GM19193 (cell line): ENCODE results near the gene RHBDL3.

Source experiments
- POLR2A ChIP-seq: IDR thresholded peaks from 4 replicates; pipeline ENCODE4 v1.6.1; 2011; ENCODE audit not compliant: insufficient read depth, insufficient read length; ENCODE audit errors: extremely low read depth

Gene RHBDL3

GRCh38 chr17:32261936-32262510 lies 3.6 kb upstream of the RHBDL3 start:
- no peak for TF ChIP-seq POLR2A

- TF ChIP-seq POLR2A, result no peak
Observed at GRCh38 chr17:32264140-32264799, 1.4 kb upstream of the RHBDL3 start.

- no peak for TF ChIP-seq POLR2A
Observed at GRCh38 chr17:32264823-32265191, 825 bp upstream of the RHBDL3 start.

- no peak for TF ChIP-seq POLR2A
Observed at GRCh38 chr17:32266051-32266388, 388 bp downstream of the RHBDL3 start.

GRCh38 chr17:32266389-32267301 lies 1.0 kb downstream of the RHBDL3 start:
- TF ChIP-seq POLR2A, result no peak

- no peak for TF ChIP-seq POLR2A
Observed at GRCh38 chr17:32267690-32268205, 2.1 kb downstream of the RHBDL3 start.

GRCh38 chr17:32268734-32269288 lies 3.2 kb downstream of the RHBDL3 start:
- TF ChIP-seq POLR2A, result no peak

GRCh38 chr17:32269377-32269776 lies 3.7 kb downstream of the RHBDL3 start:
- TF ChIP-seq POLR2A, result no peak

- no peak for TF ChIP-seq POLR2A
Observed at GRCh38 chr17:32271844-32272243, 6.2 kb downstream of the RHBDL3 start.

- TF ChIP-seq POLR2A, result no peak
Observed at GRCh38 chr17:32274101-32274500, 8.5 kb downstream of the RHBDL3 start.

- no peak for TF ChIP-seq POLR2A
Observed at GRCh38 chr17:32274643-32275042, 9.0 kb downstream of the RHBDL3 start.

GRCh38 chr17:32275060-32276042 lies 9.7 kb downstream of the RHBDL3 start:
- no peak for TF ChIP-seq POLR2A

- TF ChIP-seq POLR2A, result no peak
Observed at GRCh38 chr17:32276171-32276601, 10.6 kb downstream of the RHBDL3 start.

- TF ChIP-seq POLR2A, result no peak
Observed at GRCh38 chr17:32277284-32277683, 11.7 kb downstream of the RHBDL3 start.
